Left ventricle myocardium inferior (tissue), 1 donor: ENCODE results near the gene CA11. TPM values are rescaled to one million over a fixed set of nuclear protein-coding genes. Genes with fewer than 3 reads are reported as not detected.

Experiments used
- DNase-seq: peaks from one replicate; pipeline ENCODE4 v3.0.0-alpha.2; 2020
- H3K27ac ChIP-seq: fragments of 200-600 bp; replicated peaks from 2 replicates; pipeline ENCODE4 v1.8.0; 2021
- H3K27me3 ChIP-seq: fragments of 200-600 bp; 2 replicates; pipeline ENCODE4 v1.8.0; 2021; ENCODE audit warnings: low read depth
- H3K36me3 ChIP-seq: fragments of 200-600 bp; 2 replicates; pipeline ENCODE4 v1.8.0; 2021
- H3K4me1 ChIP-seq: fragments of 200-600 bp; 2 replicates; pipeline ENCODE4 v1.8.0; 2021
- H3K4me3 ChIP-seq: fragments of 200-600 bp; 2 replicates; pipeline ENCODE4 v1.8.0; 2021; ENCODE audit warnings: mild to moderate bottlenecking, moderate library complexity
- H3K9me3 ChIP-seq: fragments of 200-600 bp; replicated peaks from 2 replicates; pipeline ENCODE4 v1.8.0; 2021
- intact Hi-C: fragments of 100-400 bp; cut with micrococcal nuclease; formaldehyde crosslinking; loops from one replicate; pipeline ENCODE4 v1.11.0; 2022
- total RNA-seq: library from RNA; stranded (reverse); fragmentation: NEBNext Ultra II Directional; extraction: Animal tissue kit (Norgen Biotek cat#: 25700); gene quantifications from one replicate; pipeline ENCODE4 v1.2.1, GENCODE V29; 2021
- TF ChIP-seq, protein P1 (sequence below): fragments of 200-600 bp; IDR thresholded peaks from 2 replicates; pipeline ENCODE4 v1.8.0; 2021; ENCODE audit warnings: antibody characterized with exemption, mild to moderate bottlenecking, borderline replicate concordance
- donor health status: DM: no; HTN: yes; CAD: no; lungs with severe emphysema.

The CA11 gene
- total RNA-seq, 1 donor from 2014 or later: 4.5 TPM

- DNase-seq: no peak
- intact Hi-C loops: no loop called here
Measured at GRCh38 chr19:48672994-48673393, 27.0 kb upstream of the CA11 start, which contains the start of gene NTN5. TSS of gene NTN5 (minus strand) at chr19:48673017. CDS start at chr19:48670986, 2,031 bp downstream.

GRCh38 chr19:48671446-48671995 is 25.5 kb upstream of the CA11 start:
- no peak for DNase-seq
- no peak overlapping the region for H3K4me3 ChIP-seq
- intact Hi-C loops: no loop called here
- TF ChIP-seq, protein P1, sequence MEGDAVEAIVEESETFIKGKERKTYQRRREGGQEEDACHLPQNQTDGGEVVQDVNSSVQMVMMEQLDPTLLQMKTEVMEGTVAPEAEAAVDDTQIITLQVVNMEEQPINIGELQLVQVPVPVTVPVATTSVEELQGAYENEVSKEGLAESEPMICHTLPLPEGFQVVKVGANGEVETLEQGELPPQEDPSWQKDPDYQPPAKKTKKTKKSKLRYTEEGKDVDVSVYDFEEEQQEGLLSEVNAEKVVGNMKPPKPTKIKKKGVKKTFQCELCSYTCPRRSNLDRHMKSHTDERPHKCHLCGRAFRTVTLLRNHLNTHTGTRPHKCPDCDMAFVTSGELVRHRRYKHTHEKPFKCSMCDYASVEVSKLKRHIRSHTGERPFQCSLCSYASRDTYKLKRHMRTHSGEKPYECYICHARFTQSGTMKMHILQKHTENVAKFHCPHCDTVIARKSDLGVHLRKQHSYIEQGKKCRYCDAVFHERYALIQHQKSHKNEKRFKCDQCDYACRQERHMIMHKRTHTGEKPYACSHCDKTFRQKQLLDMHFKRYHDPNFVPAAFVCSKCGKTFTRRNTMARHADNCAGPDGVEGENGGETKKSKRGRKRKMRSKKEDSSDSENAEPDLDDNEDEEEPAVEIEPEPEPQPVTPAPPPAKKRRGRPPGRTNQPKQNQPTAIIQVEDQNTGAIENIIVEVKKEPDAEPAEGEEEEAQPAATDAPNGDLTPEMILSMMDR: no peak
- H3K9me3 ChIP-seq: no peaks in the 10 kb centered on the region
- H3K27me3 ChIP-seq: no peaks in the 10 kb centered on the region
- H3K36me3 ChIP-seq: no peaks in the 10 kb centered on the region
- H3K4me1 ChIP-seq: peaks cover 9% of the 10 kb centered on the region
- H3K27ac ChIP-seq: no peak overlapping the region

More at GRCh38 chr19:48672994-48673393, 27.0 kb upstream of the CA11 start, which contains the start of gene NTN5:
- no peaks in the 10 kb centered on the region for H3K36me3 ChIP-seq
- H3K27ac ChIP-seq: no peak within 1 kb of the TSS
- no peak within 1 kb of the TSS for H3K4me3 ChIP-seq
- H3K9me3 ChIP-seq: no peaks in the 10 kb centered on the region
- H3K27me3 ChIP-seq: no peaks in the 10 kb centered on the region
- peaks cover 9% of the 10 kb centered on the region for H3K4me1 ChIP-seq
- TF ChIP-seq, protein P1: no peak

- Histone ChIP-seq H3K9me3 (no peaks in the 10 kb centered on the region), H3K27ac (no peak overlapping the region), H3K36me3 (no peaks in the 10 kb centered on the region), H3K4me1 (peaks cover 9% of the 10 kb centered on the region), H3K4me3 (no peak overlapping the region), H3K27me3 (no peaks in the 10 kb centered on the region)
- intact Hi-C loops: no loop called here
- DNase-seq: no peak
- TF ChIP-seq, protein P1: no peak
Measured at GRCh38 chr19:48670699-48671445, 24.9 kb upstream of the CA11 start.

DNA sequence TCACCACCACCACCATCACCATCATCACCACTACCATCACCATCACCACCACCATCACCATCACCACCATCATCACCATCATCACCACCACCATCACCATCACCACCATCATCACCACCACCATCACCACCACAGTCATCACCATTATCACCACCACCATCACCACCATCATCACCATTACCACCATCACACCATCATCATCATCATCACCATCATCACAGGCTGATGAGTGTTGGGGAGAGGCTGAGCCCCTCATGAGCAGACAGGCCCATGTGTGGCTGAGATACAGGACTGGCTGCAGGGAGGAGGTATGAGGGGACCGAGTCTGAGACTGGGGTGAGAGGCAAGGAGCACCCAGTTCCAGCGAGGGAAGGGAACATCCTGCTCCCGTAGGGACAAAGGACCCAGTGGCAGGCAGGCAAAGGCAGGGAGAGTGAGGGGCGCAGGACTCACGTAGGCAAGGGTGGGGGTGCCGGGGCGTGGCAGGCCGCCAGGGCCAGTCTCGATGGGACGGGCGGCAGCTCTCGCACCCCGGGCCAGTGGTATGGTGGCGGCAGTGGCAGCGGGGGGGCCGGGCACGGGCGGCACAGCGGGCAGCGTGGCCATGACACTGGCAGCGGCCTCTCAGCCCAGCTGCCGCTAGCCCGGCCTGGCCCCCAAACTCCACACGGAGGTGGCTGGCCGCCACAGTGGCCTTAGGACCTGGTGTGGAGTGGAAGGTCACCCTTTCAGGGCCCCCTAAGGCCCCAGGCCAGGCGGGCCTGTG is 24.1 kb upstream of the CA11 start:
- no peaks in the 10 kb centered on the region for H3K27me3 ChIP-seq
- TF ChIP-seq, protein P1: no peak
- peaks cover 2% of the 10 kb centered on the region for H3K4me1 ChIP-seq
- intact Hi-C loops: no loop called here
- no peak for DNase-seq
- H3K36me3 ChIP-seq: no peaks in the 10 kb centered on the region
- H3K9me3 ChIP-seq: no peaks in the 10 kb centered on the region
- no peak overlapping the region for H3K27ac ChIP-seq
- no peak overlapping the region for H3K4me3 ChIP-seq

GRCh38 chr19:48668761-48669160 is 22.8 kb upstream of the CA11 start:
- DNase-seq: no peak
- intact Hi-C loops: no loop called here
- TF ChIP-seq, protein P1: no peak

More at GRCh38 chr19:48668761-48669160, 22.8 kb upstream of the CA11 start:
- no peaks in the 10 kb centered on the region for H3K9me3 ChIP-seq
- no peaks in the 10 kb centered on the region for H3K4me1 ChIP-seq
- no peak overlapping the region for H3K27ac ChIP-seq
- H3K27me3 ChIP-seq: no peaks in the 10 kb centered on the region
- no peaks in the 10 kb centered on the region for H3K36me3 ChIP-seq
- no peak overlapping the region for H3K4me3 ChIP-seq
